Glutamatergic neuron (in vitro differentiated cells): Measurements from ENCODE around the gene GRIK4. TPM values are rescaled to one million over a fixed set of nuclear protein-coding genes. Genes with fewer than 3 reads are reported as not detected.

ENCODE experiments used
- DNase-seq: peaks from one replicate; pipeline ENCODE4 v3.0.0; 2022
- H3K27ac Mint-ChIP-seq: one replicate; pipeline ENCODE4 v1.8.0; 2020; ENCODE audit warnings: mild to moderate bottlenecking, mixed read lengths, inconsistent platforms; ENCODE audit not compliant: unreplicated experiment
- H3K27me3 Mint-ChIP-seq: one replicate; pipeline ENCODE4 v1.8.0; 2020; ENCODE audit warnings: mild to moderate bottlenecking, moderate library complexity, mixed read lengths, inconsistent platforms; ENCODE audit not compliant: unreplicated experiment
- H3K36me3 Mint-ChIP-seq: one replicate; pipeline ENCODE4 v1.8.0; 2020; ENCODE audit warnings: mild to moderate bottlenecking, mixed read lengths, inconsistent platforms; ENCODE audit not compliant: unreplicated experiment
- H3K4me1 Mint-ChIP-seq: one replicate; pipeline ENCODE4 v1.8.0; 2020; ENCODE audit warnings: mild to moderate bottlenecking, low read depth, mixed read lengths, inconsistent platforms; ENCODE audit not compliant: unreplicated experiment
- H3K4me3 Mint-ChIP-seq: one replicate; pipeline ENCODE4 v1.8.0; 2020; ENCODE audit warnings: mild to moderate bottlenecking, mixed read lengths, inconsistent platforms; ENCODE audit not compliant: unreplicated experiment
- H3K9me3 Mint-ChIP-seq: one replicate; pipeline ENCODE4 v1.8.0; 2020; ENCODE audit warnings: mild to moderate bottlenecking, moderate library complexity, mixed read lengths, inconsistent platforms; ENCODE audit not compliant: unreplicated experiment
- total RNA-seq: library from RNA; stranded (reverse); fragmentation: NEBNext Ultra II Directional; extraction: Animal tissue kit (Norgen Biotek cat#: 25700); gene quantifications from one replicate; pipeline ENCODE4 v1.2.1, GENCODE V29; 2021; ENCODE audit not compliant: unreplicated experiment
- TF ChIP-seq, protein P1 (sequence below): fragments of 200-600 bp; sonication (generic); IDR thresholded peaks from one replicate; pipeline ENCODE4 v1.5.0; 2021; ENCODE audit not compliant: partially characterized antibody, unreplicated experiment

The GRIK4 gene
- total RNA-seq, 1 donor from 2014 or later: 3.6 TPM

- Mint-ChIP-seq H3K27me3 (peaks cover 5% of the 10 kb centered on the region), H3K4me1 (peaks cover 11% of the 10 kb centered on the region), H3K4me3 (no peak overlapping the region), H3K27ac (no peak overlapping the region), H3K9me3 (peaks cover 2% of the 10 kb centered on the region), H3K36me3 (no peaks in the 10 kb centered on the region)
- TF ChIP-seq, protein P1, sequence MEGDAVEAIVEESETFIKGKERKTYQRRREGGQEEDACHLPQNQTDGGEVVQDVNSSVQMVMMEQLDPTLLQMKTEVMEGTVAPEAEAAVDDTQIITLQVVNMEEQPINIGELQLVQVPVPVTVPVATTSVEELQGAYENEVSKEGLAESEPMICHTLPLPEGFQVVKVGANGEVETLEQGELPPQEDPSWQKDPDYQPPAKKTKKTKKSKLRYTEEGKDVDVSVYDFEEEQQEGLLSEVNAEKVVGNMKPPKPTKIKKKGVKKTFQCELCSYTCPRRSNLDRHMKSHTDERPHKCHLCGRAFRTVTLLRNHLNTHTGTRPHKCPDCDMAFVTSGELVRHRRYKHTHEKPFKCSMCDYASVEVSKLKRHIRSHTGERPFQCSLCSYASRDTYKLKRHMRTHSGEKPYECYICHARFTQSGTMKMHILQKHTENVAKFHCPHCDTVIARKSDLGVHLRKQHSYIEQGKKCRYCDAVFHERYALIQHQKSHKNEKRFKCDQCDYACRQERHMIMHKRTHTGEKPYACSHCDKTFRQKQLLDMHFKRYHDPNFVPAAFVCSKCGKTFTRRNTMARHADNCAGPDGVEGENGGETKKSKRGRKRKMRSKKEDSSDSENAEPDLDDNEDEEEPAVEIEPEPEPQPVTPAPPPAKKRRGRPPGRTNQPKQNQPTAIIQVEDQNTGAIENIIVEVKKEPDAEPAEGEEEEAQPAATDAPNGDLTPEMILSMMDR: no peak
- DNase-seq: no peak
Measured at GRCh38 chr11:120652705-120653335, 141.3 kb downstream of the GRIK4 start.

DNA sequence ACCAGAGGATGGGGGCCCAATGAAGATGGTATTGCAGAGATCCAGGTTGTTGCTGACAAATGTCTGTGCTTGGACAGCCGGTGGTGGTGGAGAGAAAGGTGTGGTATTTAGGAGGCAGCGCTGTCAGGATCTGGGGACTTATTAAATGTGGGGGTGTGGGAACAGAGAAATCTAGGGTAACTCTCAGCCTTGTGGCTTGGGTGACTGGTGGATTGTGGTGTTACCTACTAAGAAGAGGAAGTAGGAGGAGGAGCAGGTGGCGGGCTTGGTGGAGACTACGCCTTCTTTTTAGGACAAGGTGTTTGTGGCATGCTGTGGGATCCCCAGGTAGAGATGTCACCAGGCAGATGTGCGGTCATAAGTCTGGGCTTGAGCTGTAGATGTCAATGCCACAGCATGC is 144.0 kb downstream of the GRIK4 start:
- no peak overlapping the region for H3K4me3 Mint-ChIP-seq
- peaks cover 6% of the 10 kb centered on the region for H3K4me1 Mint-ChIP-seq
- no peak for DNase-seq
- H3K27me3 Mint-ChIP-seq: peaks cover 5% of the 10 kb centered on the region
- peaks cover 4% of the 10 kb centered on the region for H3K9me3 Mint-ChIP-seq
- TF ChIP-seq, protein P1: no peak
- H3K36me3 Mint-ChIP-seq: no peaks in the 10 kb centered on the region
- H3K27ac Mint-ChIP-seq: no peak overlapping the region

DNA sequence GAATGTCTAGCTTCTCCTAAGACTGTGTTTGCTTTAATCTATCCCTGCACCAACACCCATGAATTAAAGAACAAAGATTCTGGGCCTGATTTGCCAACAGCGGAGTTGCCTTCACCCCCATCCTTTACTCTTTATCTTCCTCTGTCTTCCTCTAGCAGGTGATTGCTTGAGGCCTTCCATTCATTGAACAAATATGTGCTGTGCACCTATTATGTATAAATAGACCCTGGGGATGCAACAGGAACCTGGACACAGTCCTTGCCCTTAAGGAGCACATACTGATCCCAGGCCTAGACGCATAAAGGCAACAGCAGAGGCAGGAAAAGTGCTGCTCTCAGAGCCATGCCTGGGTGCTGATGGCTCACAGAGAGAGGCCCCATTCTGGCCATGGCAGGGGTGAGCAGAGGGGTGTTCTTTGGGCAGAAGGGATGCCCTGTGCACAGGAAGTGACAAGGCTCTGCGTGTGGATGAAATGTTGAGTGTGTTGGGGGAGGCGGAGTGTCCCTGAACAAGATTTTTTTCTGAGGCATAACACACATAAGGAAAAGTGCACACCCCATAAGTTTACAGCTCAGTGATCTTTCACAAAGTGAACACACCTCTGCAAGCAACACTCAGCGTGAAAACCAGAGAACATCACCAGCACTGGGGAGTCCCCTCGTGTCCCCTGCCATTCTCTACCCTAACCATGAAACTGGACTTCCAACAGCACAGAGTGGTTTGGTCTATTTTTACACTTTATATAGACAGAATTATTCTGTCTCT is 145.9 kb downstream of the GRIK4 start:
- Mint-ChIP-seq H3K9me3 (peaks cover 4% of the 10 kb centered on the region), H3K36me3 (no peaks in the 10 kb centered on the region), H3K4me1 (peaks cover 14% of the 10 kb centered on the region), H3K27me3 (peaks cover 5% of the 10 kb centered on the region), H3K4me3 (no peak overlapping the region), H3K27ac (no peak overlapping the region)
- TF ChIP-seq, protein P1: no peak
- no peak for DNase-seq

DNA sequence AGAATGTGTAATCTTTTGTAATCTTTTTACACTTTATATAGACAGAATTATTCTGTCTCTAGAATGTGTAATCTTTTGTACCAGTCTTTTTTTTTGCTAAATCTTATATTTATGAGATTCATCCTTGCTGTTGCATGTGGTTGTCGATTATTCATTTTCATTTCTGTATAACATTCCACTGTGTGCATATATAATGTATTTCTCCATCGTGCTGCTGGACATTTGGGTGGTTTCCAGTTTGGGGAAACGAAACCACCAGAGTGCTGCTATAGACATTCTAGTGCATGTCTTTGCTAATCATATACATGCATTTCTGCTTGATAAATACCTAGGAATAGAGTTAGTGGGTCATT is 146.5 kb downstream of the GRIK4 start:
- Mint-ChIP-seq H3K9me3 (peaks cover 3% of the 10 kb centered on the region), H3K36me3 (no peaks in the 10 kb centered on the region), H3K4me1 (peaks cover 20% of the 10 kb centered on the region), H3K4me3 (no peak overlapping the region), H3K27ac (no peak overlapping the region), H3K27me3 (peaks cover 5% of the 10 kb centered on the region)
- DNase-seq: no peak
- TF ChIP-seq, protein P1: no peak

DNA sequence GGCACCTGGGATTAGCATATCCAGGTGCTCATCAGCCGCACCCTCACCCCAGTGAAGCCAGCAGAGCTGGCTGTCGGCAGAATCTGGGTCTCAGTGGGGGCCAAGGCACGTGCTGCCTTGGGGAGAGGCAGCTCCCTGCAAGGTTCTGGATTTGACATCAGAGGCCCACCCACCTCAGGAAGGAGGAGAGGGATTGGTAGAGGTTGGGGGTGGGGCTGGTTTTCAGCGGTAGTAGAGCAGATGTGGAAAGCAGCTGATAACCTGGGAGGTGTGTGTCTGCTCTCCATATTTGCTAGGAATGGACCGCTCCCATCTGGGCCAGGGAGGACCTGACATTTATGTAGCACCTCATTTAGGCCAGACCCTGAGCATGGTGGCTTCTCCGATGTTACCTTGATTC is 147.5 kb downstream of the GRIK4 start:
- Mint-ChIP-seq H3K4me1 (peaks cover 27% of the 10 kb centered on the region), H3K27ac (no peak overlapping the region), H3K27me3 (peaks cover 5% of the 10 kb centered on the region), H3K9me3 (peaks cover 2% of the 10 kb centered on the region), H3K4me3 (no peak overlapping the region), H3K36me3 (no peaks in the 10 kb centered on the region)
- TF ChIP-seq, protein P1: no peak
- DNase-seq: no peak
